Adrenal gland (tissue), 12 donors: Measurements from ENCODE around the gene LANCL2. TPM values are rescaled to one million over a fixed set of nuclear protein-coding genes. Genes with fewer than 3 reads are reported as not detected.

Source experiments
- DNase-seq, 7 donors: peaks; one replicate each; pipeline ENCODE4 v3.0.0-alpha.2; 2019 to 2020
- H3K27ac ChIP-seq, 5 donors: fragments of 200-600 bp; sonication (generic) in 4 of 5; 1 replicate in 3 of 5; 2 replicates in 2 of 5; pipeline versions ENCODE4 v1.5.1 to v1.8.0; 2016 to 2020; ENCODE audit warnings: mild to moderate bottlenecking in 1 of 5
- H3K27me3 ChIP-seq: fragments of 200-600 bp; 2 replicates; pipeline ENCODE4 v1.8.0; 2021
- H3K36me3 ChIP-seq, 2 donors: fragments of 200-600 bp; replicated peaks in 1 of 2; 1 replicate in 1 of 2; 2 replicates in 1 of 2; pipeline versions ENCODE4 v1.5.1 to v1.8.0; 2018 to 2022
- H3K4me1 ChIP-seq, 2 donors: fragments of 200-600 bp; replicated peaks in 1 of 2; 1 replicate in 1 of 2; 2 replicates in 1 of 2; pipeline versions ENCODE4 v1.5.1 to v1.8.0; 2018 to 2021
- H3K4me3 ChIP-seq, 4 donors: fragments of 200-600 bp; sonication (generic) in 3 of 4; one replicate each; pipeline ENCODE4 v1.5.1; 2016 to 2018
- H3K9me3 ChIP-seq, 3 donors: fragments of 200-600 bp; sonication (generic) in 1 of 3; replicated peaks in 1 of 3; 1 replicate in 2 of 3; 2 replicates in 1 of 3; pipeline versions ENCODE4 v1.5.1 to v1.8.0; 2016 to 2021
- CTCF ChIP-seq, 6 experiments: fragments of 450-650 bp in 4 of 6; fragments of 200-600 bp in 2 of 6; sonication (generic) in 1 of 6; IDR thresholded peaks; 1 replicate in 5 of 6; 2 replicates in 1 of 6; pipeline versions ENCODE4 v1.5.1 to v1.8.0; 2016 to 2021; ENCODE audit warnings: antibody characterized with exemption in 6 of 6, mild to moderate bottlenecking in 2 of 6, moderate library complexity in 1 of 6
- POLR2A ChIP-seq, 2 donors: fragments of 450-650 bp; IDR thresholded peaks; one replicate each; pipeline ENCODE4 v1.6.1; 2017; ENCODE audit warnings: antibody characterized with exemption in 2 of 2, mild to moderate bottlenecking in 2 of 2, moderate library complexity in 1 of 2
- WGBS, 4 donors: extraction: QIAGEN DNeasy Blood & Tissue Kit in 2 of 4; methylation state at CpG; one replicate each; pipeline versions ENCODE4 v1.1.5 to v1.1.7; 2013 to 2017; 5-methylcytosine and 5-hydroxymethylcytosine counted together
- intact Hi-C, 2 donors: fragments of 100-400 bp; cut with DNase I; formaldehyde crosslinking; loops; one replicate each; pipeline versions ENCODE4 v1.14.1 to v1.15.0; 2022 to 2023
- polyA plus RNA-seq, 3 donors: library from polyadenylated mRNA; stranded (reverse); fragments of 200-250 nt in 2 of 3; fragments of 350-450 nt in 1 of 3; fragmentation: Illumina TruSeq in 1 of 3; extraction: RNeasy Lipid Tissue Mini Kit (QIAGEN cat#74804) in 1 of 3; gene quantifications; one replicate each; pipeline ENCODE4 v1.2.3, GENCODE V29; 2013 to 2014
- total RNA-seq, 9 donors: library from RNA; depleted of rRNA in 4 of 9; stranded (reverse); fragments of >200 nt in 4 of 9; fragments of 120-200 nt in 1 of 9; fragmentation: NEBNext Ultra II Directional in 1 of 9; extraction: Animal tissue kit (Norgen Biotek cat#: 25700) in 1 of 9; gene quantifications; one replicate each; pipeline versions ENCODE4 v1.1.0 to v1.2.4, GENCODE V29; 2013 to 2023
- donor health status: healthy with polysubstance abuse.
- donor health status: Bipolar disorder and iron deficiency.
- donor health status: DM: yes; HTN: yes; CAD: no.
- donor health status: DM: no; HTN: no; CAD: no.
- donor health status: DM: no; HTN: no; CAD: no.
- donor health status: DM: yes; HTN: yes; CAD: no.

The LANCL2 gene
- total and polyA plus RNA-seq, 12 donors = 10.5 to 28.1 (median 18.1) TPM

GRCh38 chr7:55473932-55474331, 108.8 kb downstream of the LANCL2 start:
- Histone ChIP-seq H3K9me3 (no peaks in the 10 kb centered on the region), H3K36me3 (no peaks in the 10 kb centered on the region), H3K27me3 (no peaks in the 10 kb centered on the region), H3K4me1 (no peaks in the 10 kb centered on the region), H3K27ac (no peak overlapping the region), H3K4me3 (no peak overlapping the region)
- no peak for TF ChIP-seq POLR2A (IDR thresholded peaks at IDR 0.05)
- TF ChIP-seq CTCF (IDR thresholded peaks at IDR 0.05) = no peak
- intact Hi-C loops = no loop called here
- 97 to 100% (median 98%) methylated on average over 7 to 10 of the region's 10 CpGs for WGBS, 4 donors
- peak in 1 of 7 donors; percentile 36 for DNase-seq

GRCh38 chr7:55474944-55475854, 110.1 kb downstream of the LANCL2 start:
- no peaks in the 10 kb centered on the region for H3K27me3 ChIP-seq
- H3K27ac ChIP-seq = no peak overlapping the region
- no peak overlapping the region for H3K4me3 ChIP-seq
- TF ChIP-seq CTCF (IDR thresholded peaks at IDR 0.05) (no peak), POLR2A (IDR thresholded peaks at IDR 0.05) (no peak)
- no peaks in the 10 kb centered on the region for H3K4me1 ChIP-seq
- H3K36me3 ChIP-seq = no peaks in the 10 kb centered on the region
- DNase-seq = peak in 2 of 7 donors; percentile 4 to 24
- intact Hi-C loops = no loop called here
- H3K9me3 ChIP-seq = no peaks in the 10 kb centered on the region
- 88 to 92% (median 91%) methylated on average over 21 to 22 of the region's 22 CpGs for WGBS, 4 donors

- Histone ChIP-seq H3K9me3 (no peaks in the 10 kb centered on the region), H3K4me1 (no peaks in the 10 kb centered on the region), H3K27ac (no peak overlapping the region), H3K4me3 (no peak overlapping the region), H3K27me3 (no peaks in the 10 kb centered on the region), H3K36me3 (no peaks in the 10 kb centered on the region)
- TF ChIP-seq POLR2A (IDR thresholded peaks at IDR 0.05) = no peak
- TF ChIP-seq CTCF (IDR thresholded peaks at IDR 0.05) = no peak
- 81 to 93% (median 89%) methylated on average over 13 to 19 of the region's 19 CpGs for WGBS, 4 donors
- intact Hi-C loops = no loop called here
- DNase-seq = peak in 3 of 7 donors; percentile 4 to 28 (median 9)
These were observed 111.0 kb downstream of the LANCL2 start for GRCh38 chr7:55475855-55476803.
